Cerebellar cortex (tissue), 1 donor: ENCODE results near the gene CHRNA10.

Source experiments
- DNase-seq: peaks from one replicate; pipeline ENCODE4 v3.0.0-alpha.2; 2015; ENCODE audit warnings: low spot score

Gene CHRNA10

DNA sequence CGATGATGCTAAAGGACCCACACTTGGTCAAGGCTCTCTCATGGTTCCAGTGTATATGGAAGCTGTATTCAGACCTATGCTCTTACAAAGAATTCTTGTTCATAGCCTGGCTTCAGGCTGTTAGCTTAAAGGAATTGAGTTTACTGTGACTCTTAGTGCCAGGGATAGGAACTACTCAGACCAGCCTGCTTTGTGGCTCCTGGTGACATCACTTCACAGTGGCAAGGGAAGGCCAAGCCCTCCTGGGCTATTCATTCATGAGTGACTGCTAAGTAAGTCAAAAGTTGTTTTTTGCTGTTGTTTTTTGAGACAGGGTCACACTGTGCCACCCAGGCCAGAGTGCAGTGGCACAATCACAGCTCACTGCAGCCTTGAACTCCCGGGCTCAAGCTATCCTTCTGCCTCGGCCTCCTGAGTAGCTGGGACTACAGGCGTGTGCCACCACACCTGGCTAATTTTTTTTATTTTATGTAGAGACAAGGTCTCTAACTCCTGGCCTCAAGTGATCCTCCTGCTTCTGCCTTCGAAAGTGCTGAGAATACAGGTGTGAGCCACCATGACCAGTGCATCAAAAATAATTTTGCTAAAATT is 39.0 kb downstream of the CHRNA10 start:
- DNase-seq = no peak

- DNase-seq = no peak
These were observed 39.9 kb downstream of the CHRNA10 start for GRCh38 chr11:3631331-3631730.

- DNase-seq = no peak
These were observed 43.9 kb downstream of the CHRNA10 start for GRCh38 chr11:3627291-3627690.

- no peak for DNase-seq
These were observed 44.8 kb downstream of the CHRNA10 start for GRCh38 chr11:3626250-3626960.

GRCh38 chr11:3623767-3624458 is 47.3 kb downstream of the CHRNA10 start:
- DNase-seq = no peak

GRCh38 chr11:3623121-3623520 is 48.1 kb downstream of the CHRNA10 start:
- DNase-seq = no peak

DNA sequence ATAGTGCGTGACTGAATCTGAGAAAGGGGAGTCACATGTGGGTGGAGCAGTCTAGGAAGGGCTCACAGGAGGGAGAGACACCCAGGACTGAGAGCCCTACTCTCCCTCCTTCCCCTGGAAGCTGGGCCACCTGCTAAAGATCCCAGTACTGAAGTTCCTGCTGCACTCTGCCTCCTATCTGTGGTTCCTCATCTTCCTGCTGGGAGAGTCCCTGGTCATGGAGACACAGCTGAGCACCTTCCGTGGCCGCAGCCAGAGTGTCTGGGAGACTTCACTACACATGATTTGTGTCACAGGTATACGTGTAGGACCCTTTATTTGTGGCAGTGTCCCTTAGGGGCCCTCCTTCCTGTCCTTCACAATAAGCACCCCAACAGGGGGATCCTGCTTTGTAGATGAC is 48.7 kb downstream of the CHRNA10 start:
- no peak for DNase-seq

- no peak for DNase-seq
These were observed 53.2 kb downstream of the CHRNA10 start for GRCh38 chr11:3617990-3618389.

- DNase-seq = no peak
These were observed 54.3 kb downstream of the CHRNA10 start for GRCh38 chr11:3616721-3617460.

DNA sequence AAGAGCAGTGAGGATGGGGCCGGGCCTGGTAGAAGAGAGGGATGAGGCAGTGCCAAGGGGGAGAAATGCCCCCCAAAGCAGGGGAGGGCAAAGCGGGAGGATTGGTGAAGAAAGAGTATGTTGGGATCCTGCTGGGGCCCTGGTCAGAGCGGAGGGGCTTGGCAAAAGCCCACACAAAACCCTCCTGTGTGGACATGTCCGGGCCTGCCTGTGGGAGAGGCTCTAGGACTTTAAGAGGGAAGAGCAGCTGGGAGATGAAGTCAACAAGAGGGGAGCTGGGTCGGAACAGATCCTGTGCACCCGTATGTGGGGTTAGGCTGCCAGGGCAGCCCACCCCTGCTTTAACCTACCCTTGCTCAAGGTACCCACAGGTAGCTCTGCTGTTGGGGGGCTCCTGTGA is 55.2 kb downstream of the CHRNA10 start:
- DNase-seq = no peak
